SK-N-SH treated with all-trans-retinoic acid at 6 μM for 48 hours (cell line): ENCODE data around the gene NTM.

Experiments used
- ATAC-seq: fragments of 200-7000 bp; cut with Tn5 transposase; 3 replicates; pipeline ENCODE4 v1.9.1; 2020; ENCODE audit warnings: mild to moderate bottlenecking, moderate library complexity
- ARNTL ChIP-seq: fragments of 450-650 bp; formaldehyde crosslinking; IDR thresholded peaks from 2 replicates; pipeline ENCODE4 v1.5.0; 2020; ENCODE audit warnings: low read depth, mild to moderate bottlenecking, moderate library complexity, borderline replicate concordance
- CREB5 ChIP-seq: fragments of 250-450 bp; sonication (Bioruptor Pico); IDR thresholded peaks from 2 replicates; pipeline ENCODE4 v1.5.1; 2020; ENCODE audit warnings: low read depth, mild to moderate bottlenecking, moderate library complexity
- CSDC2 ChIP-seq: fragments of 250-450 bp; sonication (Bioruptor Pico); IDR thresholded peaks from 2 replicates; pipeline ENCODE4 v1.5.0; 2020; ENCODE audit warnings: mild to moderate bottlenecking, moderate library complexity
- CSRNP3 ChIP-seq: fragments of 250-450 bp; sonication (Bioruptor Pico); IDR thresholded peaks from 2 replicates; pipeline ENCODE4 v1.5.1; 2021; ENCODE audit warnings: mild to moderate bottlenecking, moderate library complexity
- ESRRG ChIP-seq: fragments of 250-450 bp; sonication (Bioruptor Pico); IDR thresholded peaks from 2 replicates; pipeline ENCODE4 v1.6.1; 2021; ENCODE audit warnings: mild to moderate bottlenecking
- ISL1 ChIP-seq: fragments of 250-450 bp; sonication (Bioruptor Pico); IDR thresholded peaks from 2 replicates; pipeline ENCODE4 v2.1.2; 2022; ENCODE audit warnings: mild to moderate bottlenecking, moderate library complexity
- OSR1 ChIP-seq: fragments of 250-450 bp; sonication (Bioruptor Pico); IDR thresholded peaks from 2 replicates; pipeline ENCODE4 v1.8.0; 2022; ENCODE audit warnings: moderate library complexity, mild to moderate bottlenecking, inconsistent platforms
- PATZ1 ChIP-seq: fragments of 250-450 bp; sonication (Bioruptor Pico); IDR thresholded peaks from 2 replicates; pipeline ENCODE4 v1.8.0; 2020; ENCODE audit warnings: mild to moderate bottlenecking, moderate library complexity, borderline replicate concordance
- PPARA ChIP-seq: fragments of 250-450 bp; sonication (Bioruptor Pico); IDR thresholded peaks from 2 replicates; pipeline ENCODE4 v1.5.0; 2020; ENCODE audit warnings: mild to moderate bottlenecking, borderline replicate concordance
- RARB ChIP-seq: fragments of 250-450 bp; sonication (Bioruptor Pico); IDR thresholded peaks from 2 replicates; pipeline ENCODE4 v1.8.0; 2021; ENCODE audit warnings: mild to moderate bottlenecking, moderate library complexity
- SNAI2 ChIP-seq: fragments of 250-450 bp; sonication (Bioruptor Pico); IDR thresholded peaks from 2 replicates; pipeline ENCODE4 v1.5.0; 2020; ENCODE audit warnings: mild to moderate bottlenecking, moderate library complexity
- TCF4 ChIP-seq: fragments of 250-450 bp; sonication (Bioruptor Pico); IDR thresholded peaks from 2 replicates; pipeline ENCODE4 v1.8.0; 2021; ENCODE audit warnings: mild to moderate bottlenecking, moderate library complexity, borderline replicate concordance
- TOX ChIP-seq: fragments of 250-450 bp; sonication (Bioruptor Pico); IDR thresholded peaks from 2 replicates; pipeline ENCODE4 v1.8.0; 2021; ENCODE audit warnings: mild to moderate bottlenecking, moderate library complexity, borderline replicate concordance
- TSHZ2 ChIP-seq: fragments of 250-450 bp; sonication (Bioruptor Pico); IDR thresholded peaks from 2 replicates; pipeline ENCODE4 v1.5.0; 2020; ENCODE audit warnings: mild to moderate bottlenecking, moderate library complexity
- ZC3H10 ChIP-seq: fragments of 250-450 bp; sonication (Bioruptor Pico); IDR thresholded peaks from 2 replicates; pipeline ENCODE4 v1.5.1; 2021; ENCODE audit warnings: mild to moderate bottlenecking, moderate library complexity
- ZFP3 ChIP-seq: fragments of 250-450 bp; sonication (Bioruptor Pico); IDR thresholded peaks from 2 replicates; pipeline ENCODE4 v1.5.0; 2020; ENCODE audit warnings: mild to moderate bottlenecking, moderate library complexity
- ZFP30 ChIP-seq: fragments of 450-650 bp; formaldehyde crosslinking; IDR thresholded peaks from 2 replicates; pipeline ENCODE4 v1.5.0; 2022; ENCODE audit warnings: mild to moderate bottlenecking, moderate library complexity
- ZNF565 ChIP-seq: fragments of 450-650 bp; formaldehyde crosslinking; conservative IDR thresholded peaks from 2 replicates; pipeline ENCODE4 v1.5.0; 2020; ENCODE audit warnings: low read depth, mild to moderate bottlenecking, moderate library complexity
- ZNF70 ChIP-seq: fragments of 450-650 bp; formaldehyde crosslinking; IDR thresholded peaks from 2 replicates; pipeline ENCODE4 v1.5.0; 2020; ENCODE audit warnings: mild to moderate bottlenecking, moderate library complexity
- ZNF8 ChIP-seq: fragments of 450-650 bp; formaldehyde crosslinking; IDR thresholded peaks from 2 replicates; pipeline ENCODE4 v1.5.0; 2020; ENCODE audit warnings: mild to moderate bottlenecking, moderate library complexity

The NTM gene

GRCh38 chr11:131458421-131458820, 88.0 kb downstream of the NTM start (continued):
- TF ChIP-seq CSRNP3 (CRISPR knock-in tag) = no peak
- no peak for TF ChIP-seq ZNF8 (CRISPR knock-in tag)
- no peak for TF ChIP-seq ZFP30 (CRISPR knock-in tag)
- no peak for TF ChIP-seq ESRRG (CRISPR knock-in tag)

GRCh38 chr11:131460931-131461330, 90.5 kb downstream of the NTM start:
- TF ChIP-seq TCF4 = no peak
- TF ChIP-seq ZNF565 (CRISPR knock-in tag) = no peak
- TF ChIP-seq OSR1 (CRISPR knock-in tag) = no peak
- no peak for TF ChIP-seq SNAI2 (CRISPR knock-in tag)
- no peak for TF ChIP-seq ISL1
- TF ChIP-seq ARNTL (CRISPR knock-in tag) = no peak
- no peak for TF ChIP-seq PPARA
- no peak for TF ChIP-seq TOX (CRISPR knock-in tag)
- TF ChIP-seq ZFP3 = no peak
- TF ChIP-seq CSDC2 (CRISPR knock-in tag) = no peak
- TF ChIP-seq TSHZ2 = no peak
- TF ChIP-seq PATZ1 (CRISPR knock-in tag) = no peak
- ATAC-seq = no peak

DNA sequence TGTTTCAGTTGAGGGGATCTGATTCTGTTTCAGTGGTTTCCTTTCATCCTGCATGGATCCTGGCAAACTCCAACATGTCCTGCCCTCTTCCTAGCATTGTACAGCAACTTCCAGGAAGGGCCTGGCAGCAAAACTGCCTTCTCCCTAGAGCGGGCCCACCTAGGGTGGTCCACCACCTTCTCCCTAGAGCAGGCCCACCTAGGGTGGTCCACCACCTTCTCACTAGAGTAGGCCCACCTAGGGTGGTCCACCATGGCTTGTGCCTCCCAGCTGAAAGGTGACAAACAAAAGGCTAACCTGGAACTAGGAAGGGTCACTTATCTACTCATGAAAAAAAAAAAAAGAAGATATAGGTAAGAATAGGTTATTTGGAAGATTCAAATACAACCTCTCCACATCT, 92.2 kb downstream of the NTM start:
- TF ChIP-seq ZNF70 (CRISPR knock-in tag) (no peak), ZFP30 (CRISPR knock-in tag) (no peak), ZC3H10 (CRISPR knock-in tag) (no peak), CSRNP3 (CRISPR knock-in tag) (no peak), TCF4 (no peak), PATZ1 (CRISPR knock-in tag) (no peak), RARB (CRISPR knock-in tag) (no peak), ESRRG (CRISPR knock-in tag) (no peak), CREB5 (no peak), TSHZ2 (no peak), OSR1 (CRISPR knock-in tag) (no peak), ZNF8 (CRISPR knock-in tag) (no peak)
- TF ChIP-seq, all 23 proteins: peak for 0
- ATAC-seq = no peak
